Measurements from ENCODE around the gene AGPAT2.

DNA sequence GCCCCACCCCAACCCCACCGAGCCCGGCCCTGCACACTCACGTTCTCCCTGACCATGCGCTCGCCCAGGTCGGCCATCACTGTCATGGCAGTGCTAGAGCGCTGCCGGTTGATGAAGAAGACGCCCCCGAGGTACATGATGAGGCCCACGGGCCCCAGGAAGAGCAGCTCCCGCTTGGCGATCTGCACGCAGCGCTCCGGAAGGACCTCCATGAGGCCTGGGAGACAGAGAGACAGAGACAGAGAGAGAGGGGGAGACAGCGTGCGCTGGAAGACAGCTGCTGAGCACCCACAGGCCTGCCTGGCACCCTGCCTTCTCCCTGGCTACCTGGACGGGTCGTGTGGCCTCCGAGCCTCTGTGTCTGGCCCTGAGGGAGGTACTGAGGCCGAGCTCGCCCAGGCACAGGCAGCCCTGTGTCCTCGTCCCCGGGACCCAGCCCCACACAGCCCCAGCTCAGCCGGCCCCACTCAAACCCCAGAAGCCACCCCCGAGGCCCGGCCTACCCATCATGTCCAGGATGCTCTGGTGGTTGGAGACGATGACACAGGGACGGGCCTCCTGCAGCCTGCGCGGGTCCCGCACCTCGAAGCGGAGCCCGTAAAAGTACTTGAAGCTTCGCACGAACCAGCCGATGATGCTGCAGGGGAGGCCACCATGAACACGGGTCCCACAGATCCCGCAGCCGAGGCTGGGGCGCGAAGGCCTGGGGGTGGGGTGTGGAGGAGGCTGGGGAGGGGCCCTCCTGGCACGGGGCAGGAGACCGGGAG is 10.2 kb downstream of the AGPAT2 start:
- TF ChIP-seq, protein P1, sequence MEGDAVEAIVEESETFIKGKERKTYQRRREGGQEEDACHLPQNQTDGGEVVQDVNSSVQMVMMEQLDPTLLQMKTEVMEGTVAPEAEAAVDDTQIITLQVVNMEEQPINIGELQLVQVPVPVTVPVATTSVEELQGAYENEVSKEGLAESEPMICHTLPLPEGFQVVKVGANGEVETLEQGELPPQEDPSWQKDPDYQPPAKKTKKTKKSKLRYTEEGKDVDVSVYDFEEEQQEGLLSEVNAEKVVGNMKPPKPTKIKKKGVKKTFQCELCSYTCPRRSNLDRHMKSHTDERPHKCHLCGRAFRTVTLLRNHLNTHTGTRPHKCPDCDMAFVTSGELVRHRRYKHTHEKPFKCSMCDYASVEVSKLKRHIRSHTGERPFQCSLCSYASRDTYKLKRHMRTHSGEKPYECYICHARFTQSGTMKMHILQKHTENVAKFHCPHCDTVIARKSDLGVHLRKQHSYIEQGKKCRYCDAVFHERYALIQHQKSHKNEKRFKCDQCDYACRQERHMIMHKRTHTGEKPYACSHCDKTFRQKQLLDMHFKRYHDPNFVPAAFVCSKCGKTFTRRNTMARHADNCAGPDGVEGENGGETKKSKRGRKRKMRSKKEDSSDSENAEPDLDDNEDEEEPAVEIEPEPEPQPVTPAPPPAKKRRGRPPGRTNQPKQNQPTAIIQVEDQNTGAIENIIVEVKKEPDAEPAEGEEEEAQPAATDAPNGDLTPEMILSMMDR (IDR thresholded peaks at IDR 0.05): no peak
- no peak for TF ChIP-seq EP300 (IDR thresholded peaks at IDR 0.05)

Measured in gastroesophageal sphincter (tissue), 3 donors.